ENCODE data around the gene TMEM119. TPM values are rescaled to one million over a fixed set of nuclear protein-coding genes. Genes with fewer than 3 reads are reported as not detected.

TMEM119 gene
- total and polyA plus RNA-seq, 2 of the 4 experiments (the other 2 are of a cell fraction): 8.1 to 9.2 TPM

- no peak overlapping the region for H2BK120ac ChIP-seq (ENCODE audit: low read depth, low read length)
- H3K4me2 ChIP-seq (ENCODE audit: low read depth, low read length): no peak overlapping the region
- no peak overlapping the region for H3K18ac ChIP-seq (ENCODE audit: low read depth, low read length)
- H3K23ac ChIP-seq (ENCODE audit: low read depth, low read length): no peak overlapping the region
- BruUV-seq (replicated peaks): no TSS peak
- 0 out of 2 replicates have a peak overlapping the region, but pooled peaks have one; percentile 39 for H2AK5ac ChIP-seq (ENCODE audit: low read depth, low read length)
- dilution Hi-C loops (cut with HindIII; ENCODE audit: low sequenced_read_pairs, unreplicated experiment): no loop called here
- H3K9me3 ChIP-seq (ENCODE audit: control insufficient read depth, insufficient read depth, low read length): no peaks in the 10 kb centered on the region
- no peak overlapping the region for H2BK15ac ChIP-seq (ENCODE audit: low read depth, low read length)
- no peak overlapping the region for H3K9ac ChIP-seq (ENCODE audit: low read depth, low read length)
- H3K36me3 ChIP-seq (ENCODE audit: control insufficient read depth, insufficient read depth, low read length): no peaks in the 10 kb centered on the region
- no peak overlapping the region for H3K14ac ChIP-seq (replicated peaks; ENCODE audit: low read depth, low read length)
- ATAC-seq (ENCODE audit: low read depth): no peak
- no peak for DNase-seq
- H3K9me1 ChIP-seq (ENCODE audit: insufficient read depth, low read length): peaks cover 11% of the 10 kb centered on the region
- POLR2A ChIA-PET (ENCODE audit: unreplicated experiment): no interaction called here
- H3K56ac ChIP-seq (ENCODE audit: extremely low read depth, insufficient read depth, low read length): no peak overlapping the region
- CTCF ChIA-PET: no interaction called here
- H3K4me1 ChIP-seq (ENCODE audit: control insufficient read depth, insufficient read depth, low read length): peaks cover 3% of the 10 kb centered on the region; the same call in 1 of the 2 replicates
- H3K27me3 ChIP-seq (ENCODE audit: control insufficient read depth, insufficient read depth, low read length): no peaks in the 10 kb centered on the region
- intact Hi-C loops (cut with micrococcal nuclease): no loop called here
- no peak overlapping the region for H3K4ac ChIP-seq (ENCODE audit: low read depth, low read length)
- in situ Hi-C loops (cut with MboI; ENCODE audit: low sequenced_read_pairs): no loop called here
- no peak overlapping the region for H2AK9ac ChIP-seq (replicated peaks; ENCODE audit: low read depth, low read length, poor library complexity)
- no peak overlapping the region for H4K91ac ChIP-seq (ENCODE audit: insufficient read depth, low read depth, low read length)
- TF ChIP-seq NFE2L2 (IDR thresholded peaks at IDR 0.05; ENCODE audit: low read depth, low read length) (no peak), ELK1 (IDR thresholded peaks at IDR 0.05; ENCODE audit: borderline replicate concordance, low read depth, low read length) (no peak), CTCF (conservative IDR thresholded peaks at IDR 0.05; ENCODE audit: low read depth, low read length) (no peak), MAFK (IDR thresholded peaks at IDR 0.05; ENCODE audit: low read depth, low read length) (no peak), POLR2A (IDR thresholded peaks at IDR 0.05; ENCODE audit: low read depth, low read length) (no peak), RFX5 (IDR thresholded peaks at IDR 0.05; ENCODE audit: low read depth, low read length) (no peak), MAZ (IDR thresholded peaks at IDR 0.05; ENCODE audit: borderline replicate concordance, low read depth, low read length) (no peak), FOS (IDR thresholded peaks at IDR 0.05; ENCODE audit: low read depth, low read length) (no peak), CHD1 (IDR thresholded peaks at IDR 0.05; ENCODE audit: low read depth, low read length) (no peak), MXI1 (IDR thresholded peaks at IDR 0.05; ENCODE audit: borderline replicate concordance, low read depth, low read length) (no peak), SMC3 (IDR thresholded peaks at IDR 0.05; ENCODE audit: low read depth, low read length) (no peak), CEBPB (IDR thresholded peaks at IDR 0.05; ENCODE audit: low read depth, low read length) (no peak), RCOR1 (IDR thresholded peaks at IDR 0.05; ENCODE audit: insufficient replicate concordance, low read length) (no peak), BHLHE40 (IDR thresholded peaks at IDR 0.05; ENCODE audit: low read depth, low read length) (no peak), RAD21 (IDR thresholded peaks at IDR 0.05; ENCODE audit: low read length) (no peak)
- TF ChIP-seq, protein P1, sequence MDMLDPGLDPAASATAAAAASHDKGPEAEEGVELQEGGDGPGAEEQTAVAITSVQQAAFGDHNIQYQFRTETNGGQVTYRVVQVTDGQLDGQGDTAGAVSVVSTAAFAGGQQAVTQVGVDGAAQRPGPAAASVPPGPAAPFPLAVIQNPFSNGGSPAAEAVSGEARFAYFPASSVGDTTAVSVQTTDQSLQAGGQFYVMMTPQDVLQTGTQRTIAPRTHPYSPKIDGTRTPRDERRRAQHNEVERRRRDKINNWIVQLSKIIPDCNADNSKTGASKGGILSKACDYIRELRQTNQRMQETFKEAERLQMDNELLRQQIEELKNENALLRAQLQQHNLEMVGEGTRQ (IDR thresholded peaks at IDR 0.05; ENCODE audit: low read depth, low read length): no peak
- H3K79me1 ChIP-seq (ENCODE audit: low read depth in 1 of 2, low read length in 2 of 2): no peaks in the 10 kb centered on the region
- H3K27ac ChIP-seq (ENCODE audit: insufficient read depth, low read length): no peak overlapping the region
- H2BK20ac ChIP-seq (ENCODE audit: low read depth, low read length): no peak overlapping the region
- H4K20me1 ChIP-seq (ENCODE audit: insufficient read depth, low read length): no peaks in the 10 kb centered on the region
- H4K8ac ChIP-seq (ENCODE audit: low read depth in 2 of 2, low read length in 2 of 2): no peak overlapping the region
- no peak overlapping the region for H3K4me3 ChIP-seq (ENCODE audit: insufficient read depth, low read depth, low read length)
- H4K5ac ChIP-seq (ENCODE audit: low read depth, low read length): no peak overlapping the region
- H2AFZ ChIP-seq (replicated peaks; ENCODE audit: low read length, poor library complexity): peak overlapping the region; percentile 11
- no peak overlapping the region for H2BK5ac ChIP-seq (ENCODE audit: low read depth, low read length, poor library complexity, severe bottlenecking)
- WGBS, 2 experiments (ENCODE audit: extremely low coverage in 2 of 2, insufficient read length in 1 of 2): 89% methylated on average over 5 of the region's 14 CpGs; no CpG with 5 or more reads in 1 of the 2 experiments
These were observed 25.1 kb upstream of the TMEM119 start for GRCh38 chr12:108622921-108623514.

Data from IMR-90 (cell line).